Breast epithelium (tissue), 3 donors: Measurements from ENCODE around the gene SELENOM.

Experiments
- POLR2AphosphoS5 ChIP-seq, 3 donors: sonication (generic); formaldehyde crosslinking; IDR thresholded peaks; one replicate each; pipeline ENCODE4 v1.6.1; 2017; ENCODE audit warnings: antibody characterized with exemption in 3 of 3
- TF ChIP-seq, protein P1 (sequence below), 3 donors: fragments of 450-650 bp; IDR thresholded peaks; one replicate each; pipeline ENCODE4 v1.5.1; 2016 to 2017; ENCODE audit warnings: antibody characterized with exemption in 3 of 3, mild to moderate bottlenecking in 3 of 3, moderate library complexity in 3 of 3

DNA sequence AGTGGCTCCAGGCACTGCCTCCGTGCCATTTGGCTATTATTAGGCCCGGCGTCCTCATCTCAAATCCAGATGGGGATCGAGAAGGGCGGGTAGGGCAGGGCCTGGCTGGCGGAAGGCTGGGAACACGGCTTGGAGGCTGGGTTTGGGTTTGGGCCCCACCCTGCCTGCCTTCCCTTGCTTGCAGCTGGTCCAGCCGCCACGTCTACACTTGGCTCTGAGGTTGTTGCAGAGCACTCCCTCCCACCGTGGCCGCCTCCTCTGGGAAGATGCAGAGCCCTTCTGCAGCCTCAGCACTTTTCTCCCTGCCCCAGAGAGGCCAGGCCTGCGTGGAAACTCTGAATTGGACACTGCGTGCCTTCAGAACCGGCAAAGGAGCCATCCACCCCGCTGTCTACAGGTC is 31.4 kb downstream of the SELENOM start:
- TF ChIP-seq, protein P1, sequence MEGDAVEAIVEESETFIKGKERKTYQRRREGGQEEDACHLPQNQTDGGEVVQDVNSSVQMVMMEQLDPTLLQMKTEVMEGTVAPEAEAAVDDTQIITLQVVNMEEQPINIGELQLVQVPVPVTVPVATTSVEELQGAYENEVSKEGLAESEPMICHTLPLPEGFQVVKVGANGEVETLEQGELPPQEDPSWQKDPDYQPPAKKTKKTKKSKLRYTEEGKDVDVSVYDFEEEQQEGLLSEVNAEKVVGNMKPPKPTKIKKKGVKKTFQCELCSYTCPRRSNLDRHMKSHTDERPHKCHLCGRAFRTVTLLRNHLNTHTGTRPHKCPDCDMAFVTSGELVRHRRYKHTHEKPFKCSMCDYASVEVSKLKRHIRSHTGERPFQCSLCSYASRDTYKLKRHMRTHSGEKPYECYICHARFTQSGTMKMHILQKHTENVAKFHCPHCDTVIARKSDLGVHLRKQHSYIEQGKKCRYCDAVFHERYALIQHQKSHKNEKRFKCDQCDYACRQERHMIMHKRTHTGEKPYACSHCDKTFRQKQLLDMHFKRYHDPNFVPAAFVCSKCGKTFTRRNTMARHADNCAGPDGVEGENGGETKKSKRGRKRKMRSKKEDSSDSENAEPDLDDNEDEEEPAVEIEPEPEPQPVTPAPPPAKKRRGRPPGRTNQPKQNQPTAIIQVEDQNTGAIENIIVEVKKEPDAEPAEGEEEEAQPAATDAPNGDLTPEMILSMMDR (IDR thresholded peaks at IDR 0.05) = no peak
- TF ChIP-seq POLR2AphosphoS5 (IDR thresholded peaks at IDR 0.05) = no peak
